H9 (cell line): ENCODE data around the gene IPPK. TPM values are rescaled to one million over a fixed set of nuclear protein-coding genes. Genes with fewer than 3 reads are reported as not detected.

Experiments
- DNase-seq: peaks from one replicate; pipeline ENCODE4 v3.0.0-alpha.2; 2017
- H2AFZ ChIP-seq: one replicate; pipeline ENCODE4 v1.6.1; 2013; ENCODE audit warnings: mild to moderate bottlenecking, low read length, control low read depth, moderate library complexity
- H2AK5ac ChIP-seq: 2 replicates; pipeline ENCODE4 v1.6.1; 2013; ENCODE audit warnings: low read length, control low read depth, mixed read lengths; ENCODE audit not compliant: insufficient read length
- H2BK120ac ChIP-seq: one replicate; pipeline ENCODE4 v1.6.1; 2013; ENCODE audit warnings: low read depth, mild to moderate bottlenecking, low read length, control low read depth, inconsistent platforms; ENCODE audit not compliant: poor library complexity, severe bottlenecking
- H2BK12ac ChIP-seq: 2 replicates; pipeline ENCODE4 v1.6.1; 2013; ENCODE audit warnings: low read length, control low read depth, mixed read lengths, low read depth; ENCODE audit not compliant: insufficient read length
- H2BK15ac ChIP-seq: 2 replicates; pipeline ENCODE4 v1.6.1; 2013; ENCODE audit warnings: low read depth, low read length, control low read depth
- H2BK20ac ChIP-seq: one replicate; pipeline ENCODE4 v1.6.1; 2013; ENCODE audit warnings: low read depth, mild to moderate bottlenecking, low read length, control low read depth, inconsistent platforms; ENCODE audit not compliant: poor library complexity, severe bottlenecking
- H2BK5ac ChIP-seq: 2 replicates; pipeline ENCODE4 v1.6.1; 2013; ENCODE audit warnings: low read length, control low read depth, mixed read lengths; ENCODE audit not compliant: insufficient read length
- H3K14ac ChIP-seq: 2 replicates; pipeline ENCODE4 v1.6.1; 2013; ENCODE audit warnings: low read length, control low read depth; ENCODE audit not compliant: insufficient read depth
- H3K18ac ChIP-seq: 2 replicates; pipeline ENCODE4 v1.6.1; 2013; ENCODE audit warnings: low read depth, mild to moderate bottlenecking, mixed read lengths, low read length, control low read depth; ENCODE audit not compliant: insufficient read length
- H3K23ac ChIP-seq: 2 replicates; pipeline ENCODE4 v1.6.1; 2013; ENCODE audit warnings: low read length, control low read depth, mixed read lengths, low read depth; ENCODE audit not compliant: insufficient read length
- H3K23me2 ChIP-seq: 2 replicates; pipeline ENCODE4 v1.6.1; 2013; ENCODE audit warnings: low read depth, mild to moderate bottlenecking, mixed read lengths, low read length, control low read depth; ENCODE audit not compliant: insufficient read length, poor library complexity, severe bottlenecking
- H3K27ac ChIP-seq: 2 replicates; pipeline ENCODE4 v1.5.1; 2013; ENCODE audit warnings: low read length, control low read depth, mixed read lengths, low read depth; ENCODE audit not compliant: insufficient read length
- H3K27me3 ChIP-seq: 2 replicates; pipeline ENCODE4 v1.6.1; 2013; ENCODE audit warnings: low read length, control low read depth, inconsistent platforms; ENCODE audit not compliant: insufficient read depth
- H3K4ac ChIP-seq: 2 replicates; pipeline ENCODE4 v1.6.1; 2013; ENCODE audit warnings: low read depth, mild to moderate bottlenecking, control low read depth, inconsistent platforms, low read length, moderate library complexity
- H3K4me1 ChIP-seq: 2 replicates; pipeline ENCODE4 v1.6.1; 2013; ENCODE audit warnings: low read length, control low read depth, inconsistent platforms; ENCODE audit not compliant: insufficient read depth
- H3K4me2 ChIP-seq: 2 replicates; pipeline ENCODE4 v1.6.1; 2013; ENCODE audit warnings: low read length, control low read depth, mixed read lengths; ENCODE audit not compliant: insufficient read length, insufficient read depth
- H3K56ac ChIP-seq: 2 replicates; pipeline ENCODE4 v1.6.1; 2013; ENCODE audit warnings: low read depth, mild to moderate bottlenecking, mixed read lengths, low read length, control low read depth; ENCODE audit not compliant: insufficient read length
- H3K79me1 ChIP-seq: 2 replicates; pipeline ENCODE4 v1.6.1; 2013; ENCODE audit warnings: low read depth, mild to moderate bottlenecking, moderate library complexity, low read length, control low read depth, inconsistent platforms; ENCODE audit not compliant: insufficient read depth, poor library complexity, severe bottlenecking
- H3K79me2 ChIP-seq: 2 replicates; pipeline ENCODE4 v1.6.1; 2013; ENCODE audit warnings: low read length, control low read depth, inconsistent platforms; ENCODE audit not compliant: insufficient read depth
- H3K9ac ChIP-seq: 2 replicates; pipeline ENCODE4 v1.6.1; 2013; ENCODE audit warnings: low read length, control low read depth, mixed read lengths; ENCODE audit not compliant: insufficient read length; ENCODE audit errors: extremely low read depth
- H3K9me3 ChIP-seq: one replicate; pipeline ENCODE4 v1.6.1; 2013; ENCODE audit warnings: low read depth, low read length, inconsistent platforms; ENCODE audit not compliant: control insufficient read depth
- H3T11ph ChIP-seq: one replicate; pipeline ENCODE4 v1.6.1; 2013; ENCODE audit warnings: mild to moderate bottlenecking, low read length, control low read depth, inconsistent platforms
- H4K20me1 ChIP-seq: one replicate; pipeline ENCODE4 v1.6.1; 2013; ENCODE audit not compliant: control insufficient read depth, insufficient read length, insufficient read depth
- H4K5ac ChIP-seq: 2 replicates; pipeline ENCODE4 v1.6.1; 2013; ENCODE audit warnings: low read depth, mild to moderate bottlenecking, mixed read lengths, low read length, control low read depth; ENCODE audit not compliant: insufficient read length
- H4K8ac ChIP-seq: replicated peaks from 2 replicates; pipeline ENCODE4 v1.6.1; 2013; ENCODE audit warnings: low read length, control low read depth, mixed read lengths, low read depth; ENCODE audit not compliant: insufficient read length
- H4K91ac ChIP-seq: 2 replicates; pipeline ENCODE4 v1.6.1; 2013; ENCODE audit warnings: low read depth, mild to moderate bottlenecking, moderate library complexity, mixed read lengths, low read length, control low read depth; ENCODE audit not compliant: insufficient read length
- H3K27ac Mint-ChIP-seq, 3 experiments: 2 replicates in 2 of 3; 3 replicates in 1 of 3; pipeline ENCODE4 v1.8.0; 2020 to 2021; ENCODE audit warnings: mixed read lengths in 3 of 3, mild to moderate bottlenecking in 1 of 3, moderate library complexity in 1 of 3
- H3K27me3 Mint-ChIP-seq: 2 replicates; pipeline ENCODE4 v1.8.0; 2021; ENCODE audit warnings: low read depth, mild to moderate bottlenecking, moderate library complexity, mixed read lengths
- H3K36me3 Mint-ChIP-seq, 3 experiments: 2 replicates in 2 of 3; 3 replicates in 1 of 3; pipeline ENCODE4 v1.8.0; 2020 to 2021; ENCODE audit warnings: low read depth in 3 of 3, mixed read lengths in 3 of 3; ENCODE audit not compliant: insufficient read depth in 1 of 3
- H3K4me1 Mint-ChIP-seq, 2 experiments: 2 replicates each; pipeline ENCODE4 v1.8.0; 2020; ENCODE audit warnings: mixed read lengths in 2 of 2
- H3K4me3 Mint-ChIP-seq, 2 experiments: 2 replicates in 1 of 2; 3 replicates in 1 of 2; pipeline ENCODE4 v1.8.0; 2020 to 2021; ENCODE audit warnings: mild to moderate bottlenecking in 2 of 2, mixed read lengths in 2 of 2, moderate library complexity in 1 of 2
- H3K9me3 Mint-ChIP-seq, 2 experiments: 2 replicates in 1 of 2; 3 replicates in 1 of 2; pipeline ENCODE4 v1.8.0; 2020; ENCODE audit warnings: mild to moderate bottlenecking in 2 of 2, mixed read lengths in 2 of 2, moderate library complexity in 1 of 2
- CTCF ChIP-seq: fragments of 200-600 bp; sonication (generic); conservative IDR thresholded peaks from 3 replicates; pipeline ENCODE4 v1.8.0; 2021; ENCODE audit warnings: antibody characterized with exemption, mild to moderate bottlenecking
- WGBS: extraction: QIAGEN DNeasy Blood & Tissue Kit; methylation state at CpG from one replicate; pipeline ENCODE4 v1.1.7; 2013; ENCODE audit warnings: missing lambda C conversion rate, low lambda C conversion rate, mixed read lengths; ENCODE audit not compliant: insufficient read length; ENCODE audit errors: extremely low coverage; 5-methylcytosine and 5-hydroxymethylcytosine counted together
- total RNA-seq: library from RNA; stranded (reverse); gene quantifications from 2 replicates; pipeline ENCODE4 v1.2.1, GENCODE V29; 2021

The IPPK gene
- total RNA-seq, 1 experiment from 2014 or later, result 10.7 TPM

DNA sequence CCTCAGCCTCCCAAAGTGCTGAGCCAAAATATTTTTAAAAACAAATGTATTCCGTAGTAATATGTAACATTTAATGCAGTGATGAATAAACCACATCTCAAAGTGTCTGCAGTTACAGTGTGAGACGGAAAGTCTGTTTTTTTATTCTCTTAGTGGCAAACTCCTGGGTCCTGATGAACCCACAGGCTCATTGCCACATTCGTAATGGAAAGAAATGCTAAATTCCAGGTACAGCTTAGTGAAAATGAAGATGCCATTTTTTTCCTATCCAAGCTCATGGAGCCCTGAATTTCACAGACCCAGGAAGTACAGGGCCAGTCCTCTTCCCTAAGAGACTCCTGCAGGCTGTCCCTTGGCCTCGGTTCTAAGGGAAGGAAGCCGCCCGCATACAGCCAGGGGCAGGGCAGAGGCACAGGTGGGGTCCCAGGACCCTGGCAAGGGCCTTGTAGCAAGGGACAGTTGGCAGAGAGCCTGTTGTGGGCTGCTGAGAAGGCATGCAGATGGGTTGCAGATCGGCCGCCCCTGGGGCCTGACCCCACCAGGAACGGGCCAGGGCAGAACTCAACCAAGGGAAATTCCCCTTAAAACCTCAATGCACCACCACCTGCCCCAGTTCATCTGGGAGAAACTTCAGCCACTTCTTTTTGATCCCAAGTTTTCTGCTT, 36.2 kb downstream of the IPPK start:
- no peaks in the 10 kb centered on the region for H3K9me3 Mint-ChIP-seq
- Histone ChIP-seq H3K4me2 (no peak overlapping the region), H4K91ac (no peak overlapping the region), H2BK120ac (no peak overlapping the region), H3K27me3 (no peaks in the 10 kb centered on the region), H3K9me3 (no peaks in the 10 kb centered on the region), H3K4ac (no peak overlapping the region), H3K14ac (no peak overlapping the region), H4K5ac (no peak overlapping the region), H3K23ac (no peak overlapping the region), H3K4me1 (no peaks in the 10 kb centered on the region), H2BK5ac (no peak overlapping the region), H3K9ac (no peak overlapping the region), H3K79me1 (no peaks in the 10 kb centered on the region), H2BK15ac (no peak overlapping the region), H3K27ac (no peak overlapping the region), H3K23me2 (no peaks in the 10 kb centered on the region), H2AFZ (no peak overlapping the region), H2BK20ac (no peak overlapping the region), H4K8ac (no peak overlapping the region), H3K79me2 (no peaks in the 10 kb centered on the region), H3K18ac (no peak overlapping the region), H4K20me1 (no peaks in the 10 kb centered on the region), H2BK12ac (no peak overlapping the region), H3K56ac (no peak overlapping the region), H2AK5ac (no peak overlapping the region), H3T11ph (no peak overlapping the region)
- DNase-seq, result peak; percentile 10
- no peak overlapping the region for H3K4me3 Mint-ChIP-seq
- peaks cover 14 to 39% (median 36%) of the 10 kb centered on the region in 3 experiments; a peak in 6 of 7 replicates for H3K36me3 Mint-ChIP-seq
- H3K27ac Mint-ChIP-seq, result no peak overlapping the region
- TF ChIP-seq CTCF, result no peak
- H3K27me3 Mint-ChIP-seq, result no peaks in the 10 kb centered on the region
- no peaks in the 10 kb centered on the region for H3K4me1 Mint-ChIP-seq
- WGBS, result no CpG with 5 or more reads among the region's 9 CpGs
